Measurements from ENCODE around the gene PSME4. TPM values are rescaled to one million over a fixed set of nuclear protein-coding genes. Genes with fewer than 3 reads are reported as not detected.
"Not testable (repeated sequence)": the region's sequence is repeated elsewhere in the genome, so short reads cannot be mapped to it uniquely, and the experiment has no call there.

Gene PSME4
- polyA plus RNA-seq, 1 donor: 38.3 TPM

GRCh38 chr2:53964257-53964952 is 6.4 kb downstream of the PSME4 start:
- no peak for DNase-seq (ENCODE audit: low read depth)

DNA sequence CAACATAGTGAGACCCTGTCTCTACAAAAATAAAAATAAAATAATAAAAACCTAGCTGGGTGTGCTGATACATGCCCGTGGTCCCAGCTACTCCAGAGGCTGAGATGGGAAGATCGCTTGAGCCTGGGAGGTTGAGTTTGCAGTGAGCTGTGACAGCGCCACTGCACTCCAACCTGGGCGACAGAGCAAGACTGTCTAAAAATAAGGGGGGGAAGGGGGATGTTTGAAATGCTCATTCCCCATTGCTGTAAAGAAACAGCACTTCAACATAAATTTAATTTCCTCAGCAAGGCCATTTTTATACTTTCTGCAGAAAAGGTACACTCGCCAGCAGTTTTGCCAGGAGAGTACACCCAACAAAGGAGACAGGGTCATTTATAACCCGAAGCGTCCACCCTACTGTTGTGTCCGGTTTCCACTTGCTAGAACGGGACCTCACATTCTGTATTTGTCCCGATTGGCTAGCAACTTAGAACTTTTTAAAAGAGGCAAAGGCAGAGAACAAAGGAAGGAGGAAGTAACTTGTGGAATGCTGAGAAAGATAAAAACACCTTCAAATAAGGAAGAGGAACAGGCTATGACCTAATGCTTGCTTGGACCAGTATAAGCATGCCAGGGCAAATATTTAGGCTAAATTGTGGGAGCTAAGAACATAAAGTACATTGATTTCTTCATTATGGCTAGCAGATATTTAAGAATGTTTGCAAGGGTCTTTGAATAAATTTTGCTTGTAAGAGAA is 9.1 kb downstream of the PSME4 start:
- not testable (repeated sequence) for DNase-seq (ENCODE audit: low read depth)

GRCh38 chr2:53960476-53960875 is 10.3 kb downstream of the PSME4 start:
- no peak for DNase-seq (ENCODE audit: low read depth)

GRCh38 chr2:53958443-53958842 is 12.3 kb downstream of the PSME4 start:
- no peak for DNase-seq (ENCODE audit: low read depth)

DNA sequence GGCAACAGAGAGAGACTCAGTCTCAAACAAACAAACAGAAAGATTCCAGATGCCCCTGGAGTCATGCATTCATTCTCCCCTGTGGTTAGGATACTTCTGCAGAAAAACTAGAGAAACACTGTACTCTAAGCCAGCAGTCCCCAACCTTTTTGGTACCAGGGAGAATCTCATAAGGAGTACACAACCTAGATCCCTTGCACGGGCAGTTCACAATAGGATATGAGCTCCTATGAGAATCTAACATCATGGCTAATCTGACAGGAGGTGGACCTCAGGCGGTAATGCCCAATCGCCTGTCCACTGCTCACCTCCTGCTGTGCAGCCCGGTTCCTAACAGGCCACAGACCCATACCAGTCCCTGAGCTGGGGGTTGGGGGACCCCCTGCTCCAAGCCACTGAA is 18.3 kb downstream of the PSME4 start:
- DNase-seq (ENCODE audit: low read depth): no peak

- no peak for DNase-seq (ENCODE audit: low read depth)
Measured at GRCh38 chr2:53949457-53949856, 21.3 kb downstream of the PSME4 start.

DNA sequence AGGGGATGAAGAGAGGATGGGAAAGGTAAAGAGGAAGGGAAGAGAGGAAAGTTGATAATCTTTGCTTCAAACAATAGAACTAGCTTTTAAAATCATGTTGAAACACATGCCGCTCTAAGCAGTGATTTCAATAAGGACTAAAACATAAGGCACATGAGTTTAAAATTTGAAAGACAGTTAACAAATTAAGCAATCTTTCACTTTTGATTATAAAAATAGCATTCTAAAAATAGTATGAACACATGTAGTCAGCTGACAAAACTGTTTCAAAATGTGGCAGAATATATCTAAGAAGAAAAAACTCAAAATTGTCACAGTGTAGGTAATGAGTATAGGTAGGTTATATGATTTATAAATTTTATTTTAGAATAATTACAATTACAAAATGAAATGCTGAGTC is 25.3 kb downstream of the PSME4 start:
- DNase-seq (ENCODE audit: low read depth): no peak

GRCh38 chr2:53944542-53944941 is 26.3 kb downstream of the PSME4 start:
- no peak for DNase-seq (ENCODE audit: low read depth)

GRCh38 chr2:53942280-53942679 is 28.5 kb downstream of the PSME4 start:
- no peak for DNase-seq (ENCODE audit: low read depth)

DNA sequence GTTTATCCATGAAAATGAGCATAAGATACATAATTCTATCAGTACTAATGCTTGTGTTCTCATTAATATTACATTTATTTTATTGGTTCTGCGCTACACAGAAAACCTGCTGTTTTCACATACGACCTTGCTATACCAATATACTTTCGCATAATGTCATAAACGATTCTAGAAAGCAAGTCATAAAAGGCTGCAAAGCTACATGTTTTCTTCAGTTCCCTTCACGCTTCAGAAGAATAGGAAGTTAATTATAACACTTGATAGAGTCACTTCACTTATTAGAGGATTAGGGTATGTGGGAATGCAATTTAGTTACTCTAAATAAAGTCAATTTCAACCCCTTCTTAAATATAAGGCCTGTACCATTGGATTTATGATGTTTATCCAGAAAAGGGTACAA is 29.0 kb downstream of the PSME4 start:
- DNase-seq (ENCODE audit: low read depth): no peak

- no peak for DNase-seq (ENCODE audit: low read depth)
Measured at GRCh38 chr2:53939656-53940055, 31.1 kb downstream of the PSME4 start.

DNA sequence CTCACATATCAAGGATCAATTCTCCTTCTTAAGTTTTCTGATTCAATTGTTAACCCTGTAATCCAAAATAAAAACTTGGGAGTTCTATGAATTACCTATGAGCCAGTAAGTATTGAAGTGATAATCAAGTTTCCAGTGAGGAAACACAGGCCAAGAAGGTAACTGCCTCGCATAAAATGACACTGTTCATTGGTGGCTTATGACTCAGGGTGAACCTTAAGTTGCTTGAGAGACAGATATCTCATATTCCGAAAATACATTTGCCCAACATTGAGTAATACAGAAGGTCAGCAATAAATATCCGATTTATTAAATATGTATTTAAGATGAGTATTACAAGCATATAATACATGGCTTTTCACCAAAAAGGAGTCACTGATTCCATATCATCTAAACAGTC is 31.9 kb downstream of the PSME4 start:
- DNase-seq (ENCODE audit: low read depth): no peak

GRCh38 chr2:53933329-53933728 is 37.5 kb downstream of the PSME4 start:
- DNase-seq (ENCODE audit: low read depth): no peak

GRCh38 chr2:53926321-53926720 is 44.5 kb downstream of the PSME4 start:
- DNase-seq (ENCODE audit: low read depth): not testable (repeated sequence)

DNA sequence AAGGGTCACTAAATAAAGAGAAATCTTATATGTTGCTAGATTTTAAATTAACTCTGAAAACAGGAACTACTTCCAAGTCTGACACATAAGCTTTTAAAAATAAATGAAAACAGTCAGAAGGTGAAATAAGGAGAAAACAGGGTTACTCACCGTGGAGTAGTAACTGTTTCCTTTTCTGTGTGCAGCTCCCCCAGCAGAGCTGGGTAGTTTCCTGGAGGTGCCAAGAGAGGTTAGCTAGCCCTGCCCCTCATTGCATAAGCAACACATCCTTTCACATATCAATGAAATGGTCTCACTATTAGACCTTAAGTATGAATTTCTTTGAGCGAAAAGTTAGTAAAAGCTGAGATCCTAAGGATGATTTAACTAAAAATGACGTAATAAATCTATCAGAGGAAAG is 57.1 kb downstream of the PSME4 start:
- no peak for DNase-seq (ENCODE audit: low read depth)

- DNase-seq (ENCODE audit: low read depth): no peak
Measured at GRCh38 chr2:53911434-53912189, 59.2 kb downstream of the PSME4 start.

DNA sequence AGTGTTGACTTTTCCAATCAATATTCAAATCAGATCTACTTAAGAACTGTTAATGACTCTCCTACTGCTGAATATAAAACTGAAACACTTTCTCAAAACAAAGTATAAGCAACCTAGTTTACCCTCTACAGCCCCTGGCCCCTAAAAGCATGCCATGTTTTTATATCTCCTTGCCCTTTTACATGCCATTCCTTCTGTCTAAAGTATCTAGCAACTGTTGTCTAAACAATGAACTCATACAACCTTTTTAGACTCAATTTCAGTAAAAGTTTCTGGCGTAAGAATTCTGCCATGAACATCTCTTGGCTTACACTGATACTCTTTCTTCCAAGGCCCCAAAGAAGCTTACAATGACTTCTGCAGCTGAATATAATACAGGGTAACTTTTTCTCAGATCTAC is 63.2 kb downstream of the PSME4 start:
- no peak for DNase-seq (ENCODE audit: low read depth)

DNA sequence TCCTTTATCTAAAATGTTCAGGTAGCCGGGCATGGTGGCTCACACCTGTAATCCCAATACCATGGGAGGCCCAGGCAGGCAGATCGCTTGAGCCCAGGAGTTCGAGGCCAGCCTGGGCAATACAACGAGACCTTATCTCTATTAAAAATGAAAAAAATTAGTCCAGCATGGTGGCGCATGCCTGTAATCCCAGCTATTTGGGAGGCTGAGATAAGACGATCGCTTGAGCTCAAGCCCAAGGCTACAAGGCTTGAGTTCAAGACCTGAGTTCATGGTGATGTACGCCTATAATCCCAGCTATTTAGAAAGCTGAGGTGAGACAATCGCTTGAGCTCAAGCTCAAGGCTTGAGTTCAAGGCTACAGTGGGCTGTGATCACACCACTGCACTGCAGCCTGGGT is 65.4 kb downstream of the PSME4 start:
- DNase-seq (ENCODE audit: low read depth): no peak

- no peak for DNase-seq (ENCODE audit: low read depth)
Measured at GRCh38 chr2:53903011-53903410, 67.8 kb downstream of the PSME4 start.

- DNase-seq (ENCODE audit: low read depth): no peak
Measured at GRCh38 chr2:53901192-53901591, 69.6 kb downstream of the PSME4 start.

- no peak for DNase-seq (ENCODE audit: low read depth)
Measured at GRCh38 chr2:53896864-53897263, 73.9 kb downstream of the PSME4 start.

DNA sequence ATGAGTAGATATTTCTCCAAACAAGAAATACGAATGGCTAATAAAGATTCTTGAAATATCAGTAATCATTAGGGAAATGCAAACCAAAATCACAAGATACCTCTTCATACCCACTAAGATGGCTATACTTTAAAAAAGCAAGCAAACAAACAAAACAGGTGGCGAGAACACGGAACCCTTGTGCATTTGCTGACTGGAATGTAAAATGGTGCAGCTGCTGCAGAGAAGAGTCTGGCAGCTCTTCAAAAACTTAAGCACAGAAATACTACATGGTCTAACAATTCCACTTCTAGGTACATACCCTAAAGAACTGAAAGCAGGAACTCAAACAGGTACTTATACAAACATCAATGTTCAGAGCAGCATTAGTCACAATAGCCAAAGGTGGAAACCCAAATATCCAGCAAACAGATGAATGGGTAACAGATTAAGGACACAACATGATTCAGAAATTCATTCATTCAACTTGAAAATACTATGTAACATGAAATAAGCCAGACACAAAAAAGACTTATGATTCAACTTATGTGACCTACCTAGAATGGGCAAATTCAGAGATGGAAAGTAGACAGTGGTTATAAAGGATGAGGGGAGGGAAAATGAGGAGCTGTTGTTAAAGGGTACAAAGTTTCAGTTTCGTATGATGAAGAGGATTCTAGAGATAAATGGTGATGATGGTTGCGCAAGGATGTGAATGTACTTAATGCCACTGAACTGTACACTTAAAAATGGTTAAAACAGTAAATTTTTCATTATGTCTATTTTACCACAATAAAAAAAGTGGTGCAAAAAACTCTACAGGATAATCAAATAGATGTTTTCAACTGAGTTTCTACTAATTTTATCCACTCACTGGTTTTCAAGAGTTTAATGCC is 84.2 kb downstream of the PSME4 start:
- DNase-seq (ENCODE audit: low read depth): no peak

Measured in forelimb muscle (tissue), 1 donor.